ENCODE results near the gene ZNF341. TPM values are rescaled to one million over a fixed set of nuclear protein-coding genes. Genes with fewer than 3 reads are reported as not detected.
A peak's percentile ranks its signal among the peaks of the same experiment; 100 is the strongest.
"Not testable (repeated sequence)": the region's sequence is repeated elsewhere in the genome, so short reads cannot be mapped to it uniquely, and the experiment has no call there.

Gene ZNF341
- total RNA-seq, 1 donor from 2014 or later: 8.3 TPM

GRCh38 chr20:33791540-33791939, 59.7 kb downstream of the ZNF341 start:
- Mint-ChIP-seq H3K9me3 (ENCODE audit: low read depth) (no peaks in the 10 kb centered on the region), H3K4me3 (ENCODE audit: low read depth) (no peak overlapping the region), H3K27ac (no peak overlapping the region), H3K4me1 (ENCODE audit: low read depth) (peaks cover 15% of the 10 kb centered on the region), H3K36me3 (ENCODE audit: insufficient read depth) (peaks cover 4% of the 10 kb centered on the region), H3K27me3 (no peaks in the 10 kb centered on the region)
- TF ChIP-seq CTCF (IDR thresholded peaks at IDR 0.05; ENCODE audit: unreplicated experiment): no peak
- no peak for DNase-seq (ENCODE audit: low spot score, unreplicated experiment)

DNA sequence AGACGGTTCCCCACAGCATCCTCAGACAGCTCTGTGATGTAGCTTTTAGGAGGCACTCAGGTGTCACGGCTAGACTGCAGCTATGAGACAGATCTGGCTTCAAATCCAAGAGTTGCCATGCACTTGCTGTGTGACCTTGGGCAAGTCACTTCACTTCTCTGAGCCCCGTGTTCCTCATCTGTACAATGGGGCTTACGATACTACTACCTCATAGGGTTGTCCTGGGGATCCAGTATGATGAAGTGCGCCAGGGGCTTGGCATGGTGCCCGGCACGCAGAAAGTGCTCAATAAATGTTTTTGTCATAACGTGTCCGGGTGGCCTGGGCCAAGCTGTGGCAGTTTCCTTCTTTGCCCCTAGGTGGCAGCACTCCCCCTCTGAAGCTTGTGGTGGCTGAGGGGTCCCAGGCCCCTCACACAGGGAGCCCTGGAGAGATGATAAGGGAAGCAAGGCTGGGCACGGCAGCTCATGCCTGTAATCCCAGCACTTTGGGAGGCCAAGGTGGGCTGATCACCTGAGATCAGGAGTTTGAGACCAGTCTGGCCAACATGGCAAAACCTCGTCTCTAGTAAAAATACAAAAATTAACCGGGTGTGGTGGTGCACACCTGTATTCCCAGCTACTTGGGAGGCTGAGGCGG, 60.3 kb downstream of the ZNF341 start:
- Mint-ChIP-seq H3K27me3 (no peaks in the 10 kb centered on the region), H3K27ac (peak overlapping the region; percentile 18), H3K36me3 (ENCODE audit: insufficient read depth) (peaks cover 5% of the 10 kb centered on the region), H3K9me3 (ENCODE audit: low read depth) (peaks cover 3% of the 10 kb centered on the region), H3K4me3 (ENCODE audit: low read depth) (no peak overlapping the region), H3K4me1 (ENCODE audit: low read depth) (peaks cover 20% of the 10 kb centered on the region)
- TF ChIP-seq CTCF (IDR thresholded peaks at IDR 0.05; ENCODE audit: unreplicated experiment): peak; percentile 98
- peak; percentile 64 for DNase-seq (ENCODE audit: low spot score, unreplicated experiment)

DNA sequence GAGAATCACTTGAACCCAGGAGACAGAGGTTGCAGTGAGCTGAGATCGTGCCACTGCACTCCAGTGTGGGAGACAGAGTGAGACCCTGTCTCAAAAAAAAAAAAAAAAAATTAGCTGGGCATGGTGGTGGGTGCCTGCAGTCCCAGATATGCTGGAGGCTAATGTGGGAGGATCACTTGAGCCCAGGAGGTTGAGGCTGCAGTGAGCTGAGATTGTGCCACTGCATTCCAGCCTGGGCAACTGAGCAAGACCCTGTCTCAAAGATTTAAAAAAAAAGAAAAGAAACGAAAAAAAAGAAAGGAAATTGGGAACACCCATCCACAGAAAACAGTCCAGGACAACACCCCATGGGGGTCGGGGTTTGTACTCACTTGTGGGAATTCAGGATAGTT, 60.8 kb downstream of the ZNF341 start:
- not testable (repeated sequence) for H3K36me3 Mint-ChIP-seq (ENCODE audit: insufficient read depth); DNase-seq (ENCODE audit: low spot score, unreplicated experiment); H3K4me3 Mint-ChIP-seq (ENCODE audit: low read depth); H3K27me3 Mint-ChIP-seq; H3K9me3 Mint-ChIP-seq (ENCODE audit: low read depth); H3K27ac Mint-ChIP-seq
- peaks cover 22% of the 10 kb centered on the region for H3K4me1 Mint-ChIP-seq (ENCODE audit: low read depth)

DNA sequence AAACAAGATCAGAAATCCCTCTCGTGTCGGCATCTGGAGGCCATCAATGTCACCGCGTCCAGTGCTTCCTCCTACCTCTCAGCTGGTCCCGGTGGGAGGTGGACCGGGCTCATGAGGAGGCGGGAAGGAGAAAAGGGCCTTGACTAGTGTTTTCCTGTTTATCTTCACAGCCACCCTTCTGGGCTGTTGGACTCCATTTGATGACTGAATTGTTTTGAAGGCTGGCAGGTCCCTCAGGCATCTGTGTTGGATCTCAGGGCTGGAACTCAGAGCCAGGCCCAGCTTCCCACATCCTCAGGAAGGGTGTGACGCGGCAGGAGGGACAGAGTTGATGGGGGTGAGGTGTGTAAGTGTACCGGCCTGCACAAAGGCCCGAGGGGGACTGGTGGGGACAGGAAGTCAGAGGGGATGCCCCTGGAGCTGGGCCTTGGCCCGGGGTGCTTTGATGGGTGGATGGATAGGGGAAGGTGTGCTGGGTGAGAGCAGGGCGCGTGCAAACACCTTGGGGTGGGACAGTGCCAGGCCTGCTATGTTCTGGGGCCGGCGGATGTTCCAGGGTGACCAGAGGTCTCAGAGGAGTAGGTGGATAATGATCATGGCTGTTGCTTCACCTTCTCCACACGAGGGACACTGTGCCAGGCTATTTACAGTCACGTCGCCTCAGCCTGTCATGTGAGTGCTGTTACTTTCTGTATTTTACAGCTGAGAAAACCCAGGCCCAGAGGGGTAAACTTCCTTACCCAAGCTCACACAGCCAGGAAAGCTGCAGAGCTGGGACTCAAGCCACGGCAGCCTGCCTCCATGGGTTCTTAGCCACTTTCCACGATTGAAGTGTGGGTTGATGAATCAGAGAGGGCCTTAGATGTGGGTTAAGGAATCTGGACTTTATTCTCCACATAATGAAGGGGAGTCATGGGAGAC, 61.5 kb downstream of the ZNF341 start:
- DNase-seq (ENCODE audit: low spot score, unreplicated experiment): no peak

GRCh38 chr20:33796263-33796906, 64.6 kb downstream of the ZNF341 start:
- Mint-ChIP-seq H3K36me3 (ENCODE audit: insufficient read depth) (peaks cover 3% of the 10 kb centered on the region), H3K9me3 (ENCODE audit: low read depth) (peaks cover 5% of the 10 kb centered on the region), H3K27me3 (no peaks in the 10 kb centered on the region), H3K4me1 (ENCODE audit: low read depth) (peaks cover 22% of the 10 kb centered on the region), H3K27ac (peak overlapping the region; percentile 98), H3K4me3 (ENCODE audit: low read depth) (peak overlapping the region; percentile 5)
- TF ChIP-seq CTCF (IDR thresholded peaks at IDR 0.05; ENCODE audit: unreplicated experiment): no peak
- peak; percentile 55 for DNase-seq (ENCODE audit: low spot score, unreplicated experiment)

More for the DNA sequence above, 61.5 kb downstream of the ZNF341 start:
- no peak overlapping the region for H3K27ac Mint-ChIP-seq
- peaks cover 5% of the 10 kb centered on the region for H3K9me3 Mint-ChIP-seq (ENCODE audit: low read depth)
- no peak for TF ChIP-seq CTCF (IDR thresholded peaks at IDR 0.05; ENCODE audit: unreplicated experiment)
- peaks cover 22% of the 10 kb centered on the region for H3K4me1 Mint-ChIP-seq (ENCODE audit: low read depth)
- H3K36me3 Mint-ChIP-seq (ENCODE audit: insufficient read depth): peaks cover 7% of the 10 kb centered on the region
- no peaks in the 10 kb centered on the region for H3K27me3 Mint-ChIP-seq
- H3K4me3 Mint-ChIP-seq (ENCODE audit: low read depth): no peak overlapping the region

Data from progenitor cell of endocrine pancreas (in vitro differentiated cells).